ENCODE data around the gene POGZ.

POGZ gene

DNA sequence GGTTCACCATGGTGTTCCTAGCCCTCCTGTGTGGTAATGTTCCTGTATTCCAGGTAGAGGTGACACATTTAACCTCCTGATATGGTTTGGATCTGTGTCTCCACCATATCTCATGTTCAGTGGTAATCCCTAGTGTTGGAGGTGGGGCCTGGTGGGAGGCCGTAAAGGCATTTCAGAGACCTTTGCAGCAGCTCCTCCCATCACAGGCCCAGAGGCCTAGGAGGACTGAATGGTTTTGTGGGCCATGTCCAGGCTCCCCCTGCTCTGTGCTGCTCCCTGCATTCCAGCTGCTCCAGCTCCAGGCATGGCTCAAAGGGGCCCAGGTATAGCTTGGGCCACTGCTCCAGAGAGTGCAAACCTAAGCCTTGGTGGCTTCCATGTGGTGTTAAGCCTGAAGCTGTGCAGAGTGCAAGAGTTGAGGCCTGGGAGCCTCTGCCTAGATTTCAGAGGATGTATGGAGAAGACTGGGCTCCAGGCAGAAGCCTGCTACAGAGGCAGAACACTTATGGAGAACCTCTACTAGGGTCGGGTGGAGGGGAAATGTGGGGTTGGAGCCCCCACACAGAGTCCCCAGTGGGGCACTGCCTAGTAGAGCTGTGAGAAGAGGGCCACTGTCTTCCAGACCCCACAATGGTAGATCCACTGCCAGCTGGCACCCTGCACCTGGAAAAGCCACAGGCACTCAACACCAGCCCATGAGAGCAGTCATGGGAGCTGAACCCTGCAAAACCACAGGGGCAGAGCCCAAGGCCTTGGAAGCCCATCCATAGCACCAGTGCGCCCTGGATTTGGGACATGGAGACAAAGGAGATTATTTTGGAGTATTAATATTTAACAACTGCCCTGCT, 96.8 kb downstream of the POGZ start:
- no peak for TF ChIP-seq CTCF (IDR thresholded peaks at IDR 0.05)

DNA sequence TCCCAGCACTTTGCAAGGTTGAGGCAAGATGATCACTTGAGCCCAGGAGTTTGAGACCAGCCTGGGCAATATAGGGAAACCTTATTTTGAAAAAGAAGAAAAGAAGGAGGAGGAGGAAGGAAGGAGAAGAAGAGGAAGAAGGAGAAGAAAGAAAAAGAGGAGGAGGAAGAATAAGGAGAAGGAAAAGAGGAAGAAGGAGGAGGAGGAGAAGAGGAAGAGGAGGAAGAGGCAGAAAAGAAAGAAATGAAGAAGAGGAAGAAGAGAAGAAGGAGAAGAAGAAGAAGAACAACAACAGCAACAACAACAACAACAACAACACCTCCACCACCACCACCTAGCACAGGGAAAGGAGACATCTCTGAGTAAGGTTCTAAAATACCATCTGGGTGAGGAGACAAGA, 97.4 kb downstream of the POGZ start:
- TF ChIP-seq CTCF (IDR thresholded peaks at IDR 0.05), result no peak

- no peak for TF ChIP-seq CTCF (IDR thresholded peaks at IDR 0.05)
These were observed 102.6 kb downstream of the POGZ start for GRCh38 chr1:151356696-151357095.
